Mesendoderm (in vitro differentiated cells): Measurements from ENCODE around the gene PDE9A.

ENCODE experiments used
- DNase-seq: peaks from one replicate; pipeline ENCODE4 v3.0.0; 2013
- H2AK5ac ChIP-seq: 2 replicates; pipeline ENCODE4 v1.6.1; 2013; ENCODE audit warnings: low read length, inconsistent platforms
- H2BK120ac ChIP-seq: 2 replicates; pipeline ENCODE4 v1.6.1; 2013; ENCODE audit warnings: low read depth, mild to moderate bottlenecking, low read length, moderate library complexity, mixed read lengths
- H2BK15ac ChIP-seq: replicated peaks from 2 replicates; pipeline ENCODE4 v1.6.1; 2013; ENCODE audit warnings: low read depth, mild to moderate bottlenecking, moderate library complexity
- H2BK5ac ChIP-seq: 2 replicates; pipeline ENCODE4 v1.6.1; 2013; ENCODE audit warnings: low read length, inconsistent platforms
- H3K18ac ChIP-seq: 2 replicates; pipeline ENCODE4 v1.6.1; 2013; ENCODE audit warnings: mild to moderate bottlenecking, low read length, mixed read lengths
- H3K23ac ChIP-seq: one replicate; pipeline ENCODE4 v1.6.1; 2013; ENCODE audit warnings: low read length
- H3K27ac ChIP-seq: 2 replicates; pipeline ENCODE4 v1.5.1; 2013; ENCODE audit warnings: low read depth, mild to moderate bottlenecking, inconsistent platforms, low read length, moderate library complexity
- H3K27me3 ChIP-seq: 2 replicates; pipeline ENCODE4 v1.6.1; 2013; ENCODE audit warnings: low read length, control low read depth, mild to moderate bottlenecking, inconsistent platforms; ENCODE audit not compliant: insufficient read depth, poor library complexity
- H3K36me3 ChIP-seq: 2 replicates; pipeline ENCODE4 v1.6.1; 2013; ENCODE audit warnings: low read length, inconsistent platforms; ENCODE audit not compliant: control insufficient read depth, insufficient read depth
- H3K4ac ChIP-seq: one replicate; pipeline ENCODE4 v1.6.1; 2013; ENCODE audit warnings: low read depth, mild to moderate bottlenecking, low read length, moderate library complexity
- H3K4me1 ChIP-seq: 2 replicates; pipeline ENCODE4 v1.6.1; 2013; ENCODE audit warnings: low read depth, low read length, inconsistent platforms; ENCODE audit not compliant: control insufficient read depth
- H3K4me2 ChIP-seq: 2 replicates; pipeline ENCODE4 v1.6.1; 2013; ENCODE audit warnings: low read length
- H3K4me3 ChIP-seq: 2 replicates; pipeline ENCODE4 v1.5.1; 2013; ENCODE audit warnings: mild to moderate bottlenecking, low read length
- H3K56ac ChIP-seq: one replicate; pipeline ENCODE4 v1.6.1; 2013; ENCODE audit warnings: low read length
- H3K79me1 ChIP-seq: 2 replicates; pipeline ENCODE4 v1.6.1; 2013; ENCODE audit warnings: low read length, inconsistent platforms
- H3K79me2 ChIP-seq: 2 replicates; pipeline ENCODE4 v1.6.1; 2013; ENCODE audit warnings: mild to moderate bottlenecking, low read length; ENCODE audit not compliant: control insufficient read depth, insufficient read depth
- H3K9ac ChIP-seq: 2 replicates; pipeline ENCODE4 v1.6.1; 2013; ENCODE audit warnings: low read length, inconsistent platforms
- H4K5ac ChIP-seq: one replicate; pipeline ENCODE4 v1.6.1; 2013; ENCODE audit warnings: low read length
- H4K8ac ChIP-seq: one replicate; pipeline ENCODE4 v1.6.1; 2013; ENCODE audit warnings: low read depth, mild to moderate bottlenecking, control low read depth, low read length, moderate library complexity
- WGBS: extraction: QIAGEN DNeasy Blood & Tissue Kit; methylation state at CpG from one replicate; pipeline ENCODE4 v1.1.7; 2013; ENCODE audit warnings: low lambda C conversion rate, missing lambda C conversion rate; ENCODE audit not compliant: insufficient coverage; ENCODE audit errors: extremely low coverage; 5-methylcytosine and 5-hydroxymethylcytosine counted together

The PDE9A gene

DNA sequence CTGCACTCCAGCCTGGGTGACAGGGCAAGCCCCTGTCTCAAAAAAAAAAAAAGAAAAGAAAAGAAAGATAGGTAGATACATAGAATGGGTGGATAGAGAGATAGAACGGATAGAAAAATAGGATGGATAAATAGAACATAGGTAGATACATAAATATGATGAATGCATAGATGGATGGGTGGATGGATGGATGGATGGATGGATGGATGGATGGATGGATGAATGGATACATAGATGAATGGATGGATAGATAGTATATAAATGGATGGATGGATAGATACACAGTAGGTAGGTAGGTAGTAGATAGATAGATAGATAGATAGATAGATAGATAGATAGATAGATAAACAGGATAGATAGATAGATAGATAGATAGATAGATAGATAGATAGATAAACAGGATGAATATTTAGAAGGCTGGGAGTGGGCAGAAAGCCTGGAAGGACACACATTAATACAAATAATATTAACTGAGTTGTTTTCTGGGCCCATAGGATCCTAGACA is 87.0 kb downstream of the PDE9A start:
- no peak overlapping the region for H2AK5ac ChIP-seq
- H3K56ac ChIP-seq, result no peak overlapping the region
- no peak overlapping the region for H3K4me3 ChIP-seq
- no peaks in the 10 kb centered on the region for H3K79me2 ChIP-seq
- H4K5ac ChIP-seq, result no peak overlapping the region
- H3K27me3 ChIP-seq, result no peaks in the 10 kb centered on the region
- H3K4me2 ChIP-seq, result no peak overlapping the region
- no peak overlapping the region for H2BK5ac ChIP-seq
- no peak overlapping the region for H3K27ac ChIP-seq
- no peak overlapping the region for H3K18ac ChIP-seq
- no peak overlapping the region for H4K8ac ChIP-seq
- WGBS, result 100% methylated on average over 1 of the region's 1 CpG
- H3K4ac ChIP-seq, result no peak overlapping the region
- no peaks in the 10 kb centered on the region for H3K4me1 ChIP-seq
- H3K79me1 ChIP-seq, result no peaks in the 10 kb centered on the region
- H3K36me3 ChIP-seq, result peaks cover 4% of the 10 kb centered on the region
- no peak overlapping the region for H3K9ac ChIP-seq
- DNase-seq, result no peak
- H2BK120ac ChIP-seq, result no peak overlapping the region
- no peak overlapping the region for H3K23ac ChIP-seq
- H2BK15ac ChIP-seq, result no peak overlapping the region

DNA sequence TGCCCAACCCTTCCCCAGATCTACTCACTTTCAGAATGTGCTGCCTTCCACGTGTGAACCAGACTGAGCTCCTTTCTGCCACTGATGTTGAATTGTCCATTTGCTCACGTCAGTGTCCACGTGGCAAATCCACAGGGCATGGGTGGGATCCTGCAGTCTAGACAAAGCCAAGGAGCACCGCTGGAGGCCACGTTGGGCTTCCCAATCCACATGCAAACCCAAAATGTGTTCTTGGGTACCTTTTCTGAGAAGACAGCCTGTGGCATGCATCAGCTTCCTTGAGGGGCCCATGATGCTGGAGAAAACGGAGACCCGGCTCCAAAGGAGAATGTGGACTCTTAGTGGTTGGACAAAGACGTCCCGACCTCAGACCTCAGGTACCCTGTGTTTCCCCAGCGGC is 87.6 kb downstream of the PDE9A start:
- no peak overlapping the region for H3K23ac ChIP-seq
- no peak overlapping the region for H3K4ac ChIP-seq
- H2BK15ac ChIP-seq, result no peak overlapping the region
- H3K27ac ChIP-seq, result no peak overlapping the region
- H3K4me3 ChIP-seq, result no peak overlapping the region
- H4K5ac ChIP-seq, result no peak overlapping the region
- H3K79me1 ChIP-seq, result no peaks in the 10 kb centered on the region
- no CpG with 5 or more reads among the region's 10 CpGs for WGBS
- H3K56ac ChIP-seq, result no peak overlapping the region
- no peak overlapping the region for H3K4me2 ChIP-seq
- no peaks in the 10 kb centered on the region for H3K4me1 ChIP-seq
- H2BK120ac ChIP-seq, result no peak overlapping the region
- DNase-seq, result no peak
- H3K36me3 ChIP-seq, result peaks cover 3% of the 10 kb centered on the region
- no peaks in the 10 kb centered on the region for H3K79me2 ChIP-seq
- H2BK5ac ChIP-seq, result no peak overlapping the region
- no peak overlapping the region for H2AK5ac ChIP-seq
- H3K27me3 ChIP-seq, result no peaks in the 10 kb centered on the region
- no peak overlapping the region for H3K9ac ChIP-seq
- H4K8ac ChIP-seq, result no peak overlapping the region
- no peak overlapping the region for H3K18ac ChIP-seq

DNA sequence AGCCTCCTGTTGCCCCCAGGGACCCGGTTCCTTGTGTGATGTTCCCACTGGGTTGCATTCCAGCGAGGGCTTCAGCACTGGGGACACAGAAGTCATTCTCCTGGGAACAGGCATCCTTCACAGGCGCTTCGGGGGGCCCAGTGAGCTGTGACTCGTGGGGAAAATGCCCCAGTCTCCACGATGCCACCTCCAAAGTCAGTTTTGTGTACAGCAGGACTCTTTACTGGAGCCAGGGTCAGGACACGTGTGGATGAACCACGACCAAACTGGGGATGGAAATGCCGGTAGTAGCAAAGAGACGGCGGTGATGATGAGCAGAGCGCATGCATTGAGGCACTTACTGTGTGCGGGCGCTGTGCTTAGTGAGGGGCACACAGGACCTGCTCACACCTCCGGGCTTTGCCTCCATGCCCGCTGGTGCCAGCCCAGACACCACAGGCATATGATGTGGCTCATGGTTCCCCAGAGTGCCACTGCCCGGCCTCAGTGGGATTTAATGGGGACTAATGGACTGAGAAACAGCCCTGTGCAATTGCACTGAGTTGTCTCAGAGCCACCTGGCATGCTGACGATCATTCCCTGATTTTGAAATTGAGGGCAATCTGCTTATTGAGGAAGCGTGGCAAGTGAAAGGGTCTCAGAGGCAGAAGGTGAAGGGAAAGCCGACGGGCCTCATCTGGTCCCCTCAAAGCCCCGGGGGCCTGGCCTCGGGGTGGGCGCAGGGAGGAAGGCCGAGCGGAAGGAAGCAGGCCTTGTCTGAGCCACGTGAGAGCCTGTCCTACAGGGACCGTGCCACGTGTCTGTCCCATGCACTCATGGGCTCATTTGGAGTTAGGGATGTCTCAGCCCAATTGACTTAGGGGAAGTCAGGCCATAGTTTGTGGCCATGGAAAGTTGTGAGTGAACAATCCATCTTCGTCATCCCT is 91.4 kb downstream of the PDE9A start:
- no peak overlapping the region for H3K4me2 ChIP-seq
- H3K27me3 ChIP-seq, result no peaks in the 10 kb centered on the region
- no peak overlapping the region for H2BK120ac ChIP-seq
- H3K79me2 ChIP-seq, result no peaks in the 10 kb centered on the region
- H3K9ac ChIP-seq, result no peak overlapping the region
- H3K18ac ChIP-seq, result no peak overlapping the region
- H3K36me3 ChIP-seq, result peaks cover 2% of the 10 kb centered on the region
- DNase-seq, result no peak
- no peak overlapping the region for H3K23ac ChIP-seq
- H3K56ac ChIP-seq, result no peak overlapping the region
- no peak overlapping the region for H3K4ac ChIP-seq
- H2AK5ac ChIP-seq, result no peak overlapping the region
- WGBS, result no CpG with 5 or more reads among the region's 30 CpGs
- no peaks in the 10 kb centered on the region for H3K79me1 ChIP-seq
- no peak overlapping the region for H2BK15ac ChIP-seq
- no peak overlapping the region for H4K5ac ChIP-seq
- H3K4me1 ChIP-seq, result no peaks in the 10 kb centered on the region
- no peak overlapping the region for H4K8ac ChIP-seq
- no peak overlapping the region for H3K4me3 ChIP-seq
- H3K27ac ChIP-seq, result no peak overlapping the region
- H2BK5ac ChIP-seq, result no peak overlapping the region

DNA sequence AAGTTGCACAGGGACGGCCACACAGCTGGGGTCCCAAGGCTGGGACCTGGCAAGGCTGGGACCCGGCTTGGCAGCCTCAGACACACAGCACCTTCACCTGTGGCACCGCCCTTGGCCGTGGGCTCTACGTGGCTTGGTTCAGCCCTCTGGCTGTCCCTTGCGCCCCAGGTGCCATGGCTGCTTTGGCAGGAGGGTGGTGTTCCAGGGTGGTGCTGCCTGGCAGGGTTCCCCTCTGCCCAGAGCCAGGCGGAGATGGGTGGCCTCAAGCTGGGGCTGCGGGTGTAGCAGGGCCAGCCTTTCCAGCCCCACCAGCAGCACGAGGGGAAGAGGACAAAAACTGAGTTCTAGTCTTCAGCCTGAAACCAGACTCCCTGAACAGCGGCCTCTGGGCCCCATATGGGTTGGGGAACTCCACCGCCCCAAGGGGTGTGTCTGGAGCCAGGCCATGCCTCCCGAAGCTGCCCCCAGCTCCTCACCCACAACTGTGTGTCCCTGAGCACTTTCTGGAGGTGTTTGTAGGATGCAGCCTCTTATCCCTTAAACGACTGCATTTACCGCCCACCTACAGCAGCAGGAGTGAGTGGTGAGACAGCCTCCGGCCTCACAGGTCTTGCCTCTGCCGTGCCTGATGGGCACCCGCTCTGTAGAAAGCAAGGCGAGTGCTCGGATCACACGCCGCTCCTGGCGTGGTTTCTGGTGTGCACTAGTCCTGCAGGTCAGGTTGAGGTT is 92.3 kb downstream of the PDE9A start:
- DNase-seq, result no peak
- H4K5ac ChIP-seq, result no peak overlapping the region
- WGBS, result no CpG with 5 or more reads among the region's 22 CpGs
- H2BK15ac ChIP-seq, result no peak overlapping the region
- H3K18ac ChIP-seq, result no peak overlapping the region
- no peak overlapping the region for H3K9ac ChIP-seq
- no peak overlapping the region for H3K4me2 ChIP-seq
- H3K79me2 ChIP-seq, result no peaks in the 10 kb centered on the region
- H3K79me1 ChIP-seq, result no peaks in the 10 kb centered on the region
- no peak overlapping the region for H2BK120ac ChIP-seq
- no peaks in the 10 kb centered on the region for H3K4me1 ChIP-seq
- no peak overlapping the region for H3K4me3 ChIP-seq
- H2BK5ac ChIP-seq, result no peak overlapping the region
- no peaks in the 10 kb centered on the region for H3K27me3 ChIP-seq
- peaks cover 2% of the 10 kb centered on the region for H3K36me3 ChIP-seq
- no peak overlapping the region for H2AK5ac ChIP-seq
- no peak overlapping the region for H3K27ac ChIP-seq
- H4K8ac ChIP-seq, result no peak overlapping the region
- no peak overlapping the region for H3K4ac ChIP-seq
- no peak overlapping the region for H3K56ac ChIP-seq
- H3K23ac ChIP-seq, result no peak overlapping the region

DNA sequence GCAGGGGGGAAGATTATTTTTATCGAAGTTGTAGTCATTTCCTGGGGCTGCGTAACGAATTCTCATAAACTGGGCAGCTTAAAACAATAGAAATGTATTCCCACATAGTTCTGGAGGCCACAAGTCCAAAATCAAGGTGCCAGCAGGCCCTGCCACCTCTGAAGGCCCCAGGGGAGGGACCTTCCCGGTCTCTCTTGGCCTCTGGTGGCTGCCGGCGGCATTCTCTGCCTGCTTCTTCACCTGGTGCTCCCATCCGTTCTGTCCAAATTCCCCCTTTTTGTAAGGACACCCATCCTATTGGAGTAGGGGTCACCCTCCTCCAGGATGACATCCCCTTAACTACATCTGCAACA is 92.8 kb downstream of the PDE9A start:
- DNase-seq, result no peak
- Histone ChIP-seq H3K79me2 (no peaks in the 10 kb centered on the region), H3K36me3 (no peaks in the 10 kb centered on the region), H2BK5ac (no peak overlapping the region), H3K4me1 (no peaks in the 10 kb centered on the region), H2BK15ac (no peak overlapping the region), H2AK5ac (no peak overlapping the region), H3K18ac (no peak overlapping the region), H3K4me3 (no peak overlapping the region), H4K5ac (no peak overlapping the region), H3K79me1 (no peaks in the 10 kb centered on the region), H3K56ac (no peak overlapping the region), H3K23ac (no peak overlapping the region), H4K8ac (no peak overlapping the region), H3K27ac (no peak overlapping the region), H3K27me3 (no peaks in the 10 kb centered on the region), H3K9ac (no peak overlapping the region), H3K4me2 (no peak overlapping the region), H2BK120ac (no peak overlapping the region), H3K4ac (no peak overlapping the region)
- no CpG with 5 or more reads among the region's 7 CpGs for WGBS
